ENCODE results near the gene CDYL.

CDYL gene

GRCh38 chr6:4774715-4775493 lies 1.3 kb upstream of the CDYL start:
- no peak for DNase-seq

GRCh38 chr6:4775494-4776130 lies 592 bp upstream of the CDYL start:
- no peak for DNase-seq

GRCh38 chr6:4776493-4777393 lies 539 bp downstream of the CDYL start:
- no peak for DNase-seq

- no peak for DNase-seq
Measured at GRCh38 chr6:4777394-4777935, 1.3 kb downstream of the CDYL start.

- DNase-seq = no peak
Measured at GRCh38 chr6:4778086-4778485, 1.9 kb downstream of the CDYL start.

- DNase-seq = no peak
Measured at GRCh38 chr6:4780360-4780812, 4.2 kb downstream of the CDYL start.

- DNase-seq = no peak
Measured at GRCh38 chr6:4781426-4781825, 5.2 kb downstream of the CDYL start.

- no peak for DNase-seq
Measured at GRCh38 chr6:4781967-4782575, 5.9 kb downstream of the CDYL start.

- no peak for DNase-seq
Measured at GRCh38 chr6:4786996-4787395, 10.8 kb downstream of the CDYL start.

- no peak for DNase-seq
Measured at GRCh38 chr6:4788482-4788881, 12.3 kb downstream of the CDYL start.

- DNase-seq = no peak
Measured at GRCh38 chr6:4788953-4789584, 12.9 kb downstream of the CDYL start.

- no peak for DNase-seq
Measured at GRCh38 chr6:4790158-4790899, 14.1 kb downstream of the CDYL start.

GRCh38 chr6:4794140-4794707 lies 18.0 kb downstream of the CDYL start:
- no peak for DNase-seq

GRCh38 chr6:4797587-4797986 lies 21.4 kb downstream of the CDYL start:
- no peak for DNase-seq

GRCh38 chr6:4799912-4800311 lies 23.7 kb downstream of the CDYL start:
- no peak for DNase-seq

- DNase-seq = no peak
Measured at GRCh38 chr6:4800662-4801061, 24.5 kb downstream of the CDYL start.

GRCh38 chr6:4801491-4802110 lies 25.4 kb downstream of the CDYL start:
- no peak for DNase-seq

GRCh38 chr6:4802312-4802935 lies 26.2 kb downstream of the CDYL start:
- DNase-seq = no peak

- no peak for DNase-seq
Measured at GRCh38 chr6:4803343-4803744, 27.1 kb downstream of the CDYL start.

- no peak for DNase-seq
Measured at GRCh38 chr6:4804095-4804494, 27.9 kb downstream of the CDYL start.

All from DMS153 (cell line).